K562 treated with DMSO at 1 percent for 12 hours (cell line): ENCODE data around the gene SAMD1. TPM values are rescaled to one million over a fixed set of nuclear protein-coding genes. Genes with fewer than 3 reads are reported as not detected.

ENCODE experiments used
- total RNA-seq: library from RNA; unstranded; fragments of 300-600 nt; gene quantifications from 2 replicates; pipeline ENCODE4 v1.2.3, GENCODE V29; 2022; ENCODE audit not compliant: insufficient read depth

Gene SAMD1
- total RNA-seq = 37.9 and 57.0 TPM in 2 replicates

GRCh38 chr19:14090509-14091080 lies at the start of gene SAMD1:
Gene SAMD1 (minus strand): TSS chr19:14090751.

GRCh38 chr19:14136509-14137281 lies 46.1 kb upstream of the SAMD1 start, which contains the start of gene ASF1B:
Gene ASF1B (minus strand): TSS chr19:14136589. CDS start chr19:14136456, 133 bp downstream.

GRCh38 chr19:14117668-14118164 lies 27.2 kb upstream of the SAMD1 start, which contains the start of gene PRKACA:
Gene PRKACA (minus strand): TSS chr19:14117762. CDS start chr19:14117547, 215 bp downstream.

GRCh38 chr19:14085309-14085995 lies 5.1 kb downstream of the SAMD1 start, which contains the start of gene C19orf67:
Gene C19orf67 (minus strand): TSS chr19:14085783. CDS start chr19:14085627, 156 bp downstream.

GRCh38 chr19:14072535-14073260 lies 17.9 kb downstream of the SAMD1 start, which contains the start of gene MISP3:
Gene MISP3 (plus strand): TSS chr19:14072786. CDS start chr19:14073310, 524 bp downstream.

GRCh38 chr19:14061751-14062557 lies 28.6 kb downstream of the SAMD1 start, which contains the start of gene PALM3:
Gene PALM3 (minus strand): TSS chr19:14062076. CDS start chr19:14061980, 96 bp downstream.

Other genes starting within 250 kb of the SAMD1 start
- gene NANOS3, start 213.6 kb downstream of the SAMD1 start, total RNA-seq = not detected in 2 replicates
- 10.9 and 12.5 TPM in 2 replicates for gene BRME1, start 184.6 kb downstream of the SAMD1 start, total RNA-seq
- 24.9 and 41.3 TPM in 2 replicates for gene CC2D1A, start 184.6 kb downstream of the SAMD1 start, total RNA-seq
- gene PODNL1, start 152.3 kb downstream of the SAMD1 start, total RNA-seq = 1.2 and 2.6 TPM in 2 replicates
- gene DCAF15, start 138.2 kb downstream of the SAMD1 start, total RNA-seq = 50.7 and 69.3 TPM in 2 replicates
- 8.6 and 11.3 TPM in 2 replicates for gene RFX1, start 84.4 kb downstream of the SAMD1 start, total RNA-seq
- not detected in 2 replicates for gene RLN3, start 62.6 kb downstream of the SAMD1 start, total RNA-seq
- 10.6 and 15.2 TPM in 2 replicates for gene IL27RA, start 59.0 kb downstream of the SAMD1 start, total RNA-seq
- 1.8 and 2.3 TPM in 2 replicates for gene PALM3, start 28.7 kb downstream of the SAMD1 start, total RNA-seq
- 3.6 and 5.1 TPM in 2 replicates for gene MISP3, start 18.0 kb downstream of the SAMD1 start, total RNA-seq
- not detected in 2 replicates for gene C19orf67, start 5.0 kb downstream of the SAMD1 start, total RNA-seq
- gene PRKACA, start 27.0 kb upstream of the SAMD1 start, total RNA-seq = 47.4 and 104 TPM in 2 replicates
- gene ASF1B, start 45.8 kb upstream of the SAMD1 start, total RNA-seq = 156 and 211 TPM in 2 replicates
- 9.5 and 28.2 TPM in 2 replicates for gene ADGRL1, start 115.4 kb upstream of the SAMD1 start, total RNA-seq